Endodermal cell (in vitro differentiated cells): ENCODE measurements around the gene SORL1. TPM values are rescaled to one million over a fixed set of nuclear protein-coding genes. Genes with fewer than 3 reads are reported as not detected.

Source experiments
- DNase-seq: peaks from one replicate; pipeline ENCODE4 v3.0.0-alpha.2; 2017
- H3K27ac ChIP-seq: 2 replicates; pipeline ENCODE4 v1.5.1; 2013; ENCODE audit warnings: mild to moderate bottlenecking, low read depth, low read length, moderate library complexity
- H3K27me3 ChIP-seq: 2 replicates; pipeline ENCODE4 v1.6.1; 2013; ENCODE audit warnings: mild to moderate bottlenecking, low read length, moderate library complexity; ENCODE audit not compliant: insufficient read depth, control insufficient read depth, poor library complexity, severe bottlenecking
- H3K36me3 ChIP-seq: 2 replicates; pipeline ENCODE4 v1.7.0; 2013; ENCODE audit warnings: mild to moderate bottlenecking, low read length, moderate library complexity; ENCODE audit not compliant: control insufficient read depth, insufficient read depth
- H3K4me1 ChIP-seq: one replicate; pipeline ENCODE4 v1.7.0; 2013; ENCODE audit warnings: low read length; ENCODE audit not compliant: control insufficient read depth, insufficient read depth
- H3K4me3 ChIP-seq: 2 replicates; pipeline ENCODE4 v1.5.1; 2013; ENCODE audit warnings: mild to moderate bottlenecking, low read length, moderate library complexity
- H3K9ac ChIP-seq: 2 replicates; pipeline ENCODE4 v1.6.1; 2013; ENCODE audit warnings: mild to moderate bottlenecking, low read length, moderate library complexity; ENCODE audit not compliant: poor library complexity, severe bottlenecking; ENCODE audit errors: extremely low read depth
- H3K9me3 ChIP-seq: 2 replicates; pipeline ENCODE4 v1.6.1; 2013; ENCODE audit warnings: mild to moderate bottlenecking, low read length, moderate library complexity; ENCODE audit not compliant: control insufficient read depth
- H3K27ac Mint-ChIP-seq: 2 replicates; pipeline ENCODE4 v1.8.0; 2020; ENCODE audit warnings: mixed read lengths
- H3K27me3 Mint-ChIP-seq: 2 replicates; pipeline ENCODE4 v1.8.0; 2021; ENCODE audit warnings: mild to moderate bottlenecking, mixed read lengths; ENCODE audit not compliant: insufficient read depth
- H3K36me3 Mint-ChIP-seq: 2 replicates; pipeline ENCODE4 v1.8.0; 2020; ENCODE audit warnings: low read depth, mixed read lengths
- H3K4me1 Mint-ChIP-seq: 2 replicates; pipeline ENCODE4 v1.8.0; 2020; ENCODE audit warnings: mixed read lengths
- H3K4me3 Mint-ChIP-seq: 2 replicates; pipeline ENCODE4 v1.8.0; 2020; ENCODE audit warnings: mild to moderate bottlenecking, moderate library complexity, mixed read lengths
- H3K9me3 Mint-ChIP-seq: 2 replicates; pipeline ENCODE4 v1.8.0; 2020; ENCODE audit warnings: mild to moderate bottlenecking, mixed read lengths
- WGBS, 2 experiments: methylation state at CpG; one replicate each; pipeline versions ENCODE4 v1.1.5 to v1.1.7; 2013; ENCODE audit warnings: missing lambda C conversion rate in 2 of 2, mixed read lengths in 1 of 2; ENCODE audit not compliant: insufficient coverage in 1 of 2, insufficient read length in 1 of 2; 5-methylcytosine and 5-hydroxymethylcytosine counted together
- total RNA-seq, 2 donors: library from RNA; stranded (reverse); fragmentation: NEBNext Ultra II Directional in 1 of 2; extraction: Animal tissue kit (Norgen Biotek cat#: 25700) in 1 of 2; gene quantifications; 2 replicates in 1 of 2; 3 replicates in 1 of 2; pipeline ENCODE4 v1.2.1, GENCODE V29; 2021
- TF ChIP-seq, protein P1 (sequence below): fragments of 200-600 bp; sonication (generic); conservative IDR thresholded peaks from 2 replicates; pipeline ENCODE4 v1.5.0; 2021; ENCODE audit warnings: antibody characterized with exemption, mild to moderate bottlenecking

The SORL1 gene
- total RNA-seq, 2 donors from 2014 or later, result 56.4 to 57.5 TPM

DNA sequence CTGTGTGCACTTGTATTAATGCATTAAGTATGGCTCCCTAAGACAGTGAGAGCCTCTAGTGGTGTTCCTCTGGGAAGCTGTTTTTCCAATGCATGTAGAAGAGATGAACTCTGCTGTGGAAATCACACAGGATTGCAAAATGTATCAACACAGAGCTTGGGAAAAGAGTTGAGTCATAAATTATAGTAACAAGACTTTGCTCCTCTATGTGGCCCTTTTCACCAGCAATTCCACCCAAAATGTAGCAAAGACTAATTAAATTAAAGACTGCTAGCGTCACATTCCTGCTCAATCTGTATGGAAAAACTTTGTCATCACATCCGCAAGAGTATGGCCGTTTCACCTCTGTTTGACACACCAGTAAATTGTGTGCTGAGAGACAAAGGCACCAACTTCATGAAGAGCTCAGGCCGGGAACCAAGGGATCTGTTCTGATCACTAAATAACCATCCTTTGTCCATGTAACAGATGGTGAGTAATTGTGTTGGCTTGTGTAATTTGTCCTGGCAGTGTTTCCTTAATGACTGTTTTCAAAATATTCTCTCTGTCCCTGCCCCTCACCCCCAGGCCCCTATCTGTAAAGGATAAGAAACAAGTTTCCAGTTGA lies 209.9 kb downstream of the SORL1 start:
- no peak overlapping the region for H3K27ac Mint-ChIP-seq
- no peaks in the 10 kb centered on the region for H3K27me3 Mint-ChIP-seq
- H3K27me3 ChIP-seq, result no peaks in the 10 kb centered on the region
- no peaks in the 10 kb centered on the region for H3K4me1 ChIP-seq
- H3K36me3 ChIP-seq, result no peaks in the 10 kb centered on the region
- no peak for DNase-seq
- H3K27ac ChIP-seq, result no peak overlapping the region
- WGBS, 2 experiments, result 91 to 100% methylated on average over 3 to 4 of the region's 4 CpGs
- peaks cover 8% of the 10 kb centered on the region for H3K36me3 Mint-ChIP-seq
- H3K9ac ChIP-seq, result no peak overlapping the region
- H3K4me3 ChIP-seq, result no peak overlapping the region
- peaks cover 13% of the 10 kb centered on the region for H3K9me3 Mint-ChIP-seq
- TF ChIP-seq, protein P1, sequence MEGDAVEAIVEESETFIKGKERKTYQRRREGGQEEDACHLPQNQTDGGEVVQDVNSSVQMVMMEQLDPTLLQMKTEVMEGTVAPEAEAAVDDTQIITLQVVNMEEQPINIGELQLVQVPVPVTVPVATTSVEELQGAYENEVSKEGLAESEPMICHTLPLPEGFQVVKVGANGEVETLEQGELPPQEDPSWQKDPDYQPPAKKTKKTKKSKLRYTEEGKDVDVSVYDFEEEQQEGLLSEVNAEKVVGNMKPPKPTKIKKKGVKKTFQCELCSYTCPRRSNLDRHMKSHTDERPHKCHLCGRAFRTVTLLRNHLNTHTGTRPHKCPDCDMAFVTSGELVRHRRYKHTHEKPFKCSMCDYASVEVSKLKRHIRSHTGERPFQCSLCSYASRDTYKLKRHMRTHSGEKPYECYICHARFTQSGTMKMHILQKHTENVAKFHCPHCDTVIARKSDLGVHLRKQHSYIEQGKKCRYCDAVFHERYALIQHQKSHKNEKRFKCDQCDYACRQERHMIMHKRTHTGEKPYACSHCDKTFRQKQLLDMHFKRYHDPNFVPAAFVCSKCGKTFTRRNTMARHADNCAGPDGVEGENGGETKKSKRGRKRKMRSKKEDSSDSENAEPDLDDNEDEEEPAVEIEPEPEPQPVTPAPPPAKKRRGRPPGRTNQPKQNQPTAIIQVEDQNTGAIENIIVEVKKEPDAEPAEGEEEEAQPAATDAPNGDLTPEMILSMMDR, result no peak
- no peaks in the 10 kb centered on the region for H3K4me1 Mint-ChIP-seq
- H3K4me3 Mint-ChIP-seq, result no peak overlapping the region
- H3K9me3 ChIP-seq, result peaks cover 19% of the 10 kb centered on the region

- Histone ChIP-seq H3K4me1 (no peaks in the 10 kb centered on the region), H3K9me3 (peaks cover under 1% of the 10 kb centered on the region), H3K27me3 (no peaks in the 10 kb centered on the region), H3K4me3 (no peak overlapping the region), H3K36me3 (no peaks in the 10 kb centered on the region), H3K27ac (no peak overlapping the region), H3K9ac (no peak overlapping the region)
- H3K4me3 Mint-ChIP-seq, result no peak overlapping the region
- no peak overlapping the region for H3K27ac Mint-ChIP-seq
- no peak for DNase-seq
- H3K36me3 Mint-ChIP-seq, result peaks cover 2% of the 10 kb centered on the region
- no peaks in the 10 kb centered on the region for H3K27me3 Mint-ChIP-seq
- no peaks in the 10 kb centered on the region for H3K9me3 Mint-ChIP-seq
- TF ChIP-seq, protein P1, result no peak
- no peaks in the 10 kb centered on the region for H3K4me1 Mint-ChIP-seq
Observed at GRCh38 chr11:121664144-121664543, 212.0 kb downstream of the SORL1 start.

- Histone ChIP-seq H3K27me3 (no peaks in the 10 kb centered on the region), H3K36me3 (no peaks in the 10 kb centered on the region), H3K9me3 (no peaks in the 10 kb centered on the region), H3K27ac (no peak overlapping the region), H3K4me3 (no peak overlapping the region), H3K9ac (no peak overlapping the region), H3K4me1 (no peaks in the 10 kb centered on the region)
- no peaks in the 10 kb centered on the region for H3K36me3 Mint-ChIP-seq
- H3K4me3 Mint-ChIP-seq, result no peak overlapping the region
- no peak for DNase-seq
- H3K9me3 Mint-ChIP-seq, result no peaks in the 10 kb centered on the region
- WGBS, 2 experiments, result 92% methylated on average over 5 to 6 of the region's 6 CpGs
- H3K27me3 Mint-ChIP-seq, result no peaks in the 10 kb centered on the region
- no peaks in the 10 kb centered on the region for H3K4me1 Mint-ChIP-seq
- H3K27ac Mint-ChIP-seq, result no peak overlapping the region
- TF ChIP-seq, protein P1, result no peak
Observed at GRCh38 chr11:121665206-121665838, 213.2 kb downstream of the SORL1 start.
